Central memory CD8-positive, alpha-beta T cell (primary cell): Measurements from ENCODE around the gene CCDC17.

Experiments
- ATAC-seq: fragments of 150-1000 bp; cut with Tn5 transposase; replicated peaks from 2 replicates; pipeline ENCODE4 v1.10.0; 2022; ENCODE audit warnings: mild to moderate bottlenecking, moderate FRiP score, moderate number of reproducible peaks; ENCODE audit not compliant: poor library complexity, severe bottlenecking; ENCODE audit errors: extremely low read depth
- DNase-seq, 2 donors: peaks; one replicate each; pipeline ENCODE4 v3.0.0; 2021; ENCODE audit warnings: low spot score in 2 of 2
- H3K27ac Mint-ChIP-seq: one replicate; pipeline ENCODE4 v1.8.0; 2022; ENCODE audit warnings: low read depth, mild to moderate bottlenecking, moderate library complexity, mixed read lengths
- H3K27me3 Mint-ChIP-seq: one replicate; pipeline ENCODE4 v1.8.0; 2022; ENCODE audit warnings: mixed read lengths
- H3K36me3 Mint-ChIP-seq: one replicate; pipeline ENCODE4 v1.8.0; 2022; ENCODE audit warnings: mild to moderate bottlenecking, moderate library complexity, mixed read lengths; ENCODE audit not compliant: insufficient read depth
- H3K4me1 Mint-ChIP-seq: one replicate; pipeline ENCODE4 v1.8.0; 2022; ENCODE audit warnings: mixed read lengths
- H3K4me3 Mint-ChIP-seq: one replicate; pipeline ENCODE4 v1.8.0; 2022; ENCODE audit warnings: mild to moderate bottlenecking, moderate library complexity, mixed read lengths
- H3K9me3 Mint-ChIP-seq: one replicate; pipeline ENCODE4 v1.8.0; 2022; ENCODE audit warnings: mixed read lengths

CCDC17 gene

GRCh38 chr1:45585496-45586075 is 38.3 kb downstream of the CCDC17 start:
- H3K9me3 Mint-ChIP-seq: no peaks in the 10 kb centered on the region

GRCh38 chr1:45585110-45585426 is 38.8 kb downstream of the CCDC17 start:
- no peak for DNase-seq
- Mint-ChIP-seq H3K9me3 (no peaks in the 10 kb centered on the region), H3K36me3 (peaks cover 28% of the 10 kb centered on the region), H3K4me1 (peaks cover 38% of the 10 kb centered on the region), H3K4me3 (peak overlapping the region; percentile 100), H3K27me3 (no peaks in the 10 kb centered on the region), H3K27ac (peak overlapping the region; percentile 99)
- ATAC-seq: no peak

More at GRCh38 chr1:45585496-45586075, 38.3 kb downstream of the CCDC17 start:
- no peaks in the 10 kb centered on the region for H3K27me3 Mint-ChIP-seq
- peak in 1 of 2 donors; percentile 3 for DNase-seq
- H3K4me3 Mint-ChIP-seq: peak overlapping the region; percentile 100
- peak overlapping the region; percentile 99 for H3K27ac Mint-ChIP-seq
- peaks cover 28% of the 10 kb centered on the region for H3K36me3 Mint-ChIP-seq
- ATAC-seq: no peak
- H3K4me1 Mint-ChIP-seq: peaks cover 38% of the 10 kb centered on the region

GRCh38 chr1:45584351-45585109 is 39.3 kb downstream of the CCDC17 start:
- peak overlapping the region; percentile 100 for H3K4me3 Mint-ChIP-seq
- DNase-seq (peak; percentile 80), ATAC-seq (peak; percentile 63)
- peaks cover 38% of the 10 kb centered on the region for H3K4me1 Mint-ChIP-seq
- H3K9me3 Mint-ChIP-seq: no peaks in the 10 kb centered on the region
- H3K27ac Mint-ChIP-seq: peak overlapping the region; percentile 99
- H3K36me3 Mint-ChIP-seq: peaks cover 28% of the 10 kb centered on the region
- no peaks in the 10 kb centered on the region for H3K27me3 Mint-ChIP-seq

- no peaks in the 10 kb centered on the region for H3K9me3 Mint-ChIP-seq
- peaks cover 38% of the 10 kb centered on the region for H3K4me1 Mint-ChIP-seq
Measured at GRCh38 chr1:45583666-45584350, 40.0 kb downstream of the CCDC17 start, which contains the start of gene NASP. TSS of gene NASP (plus strand) at chr1:45584041. CDS start at chr1:45584147, 106 bp downstream.

GRCh38 chr1:45583264-45583665 is 40.6 kb downstream of the CCDC17 start:
- Mint-ChIP-seq H3K27ac (peak overlapping the region; percentile 99), H3K27me3 (no peaks in the 10 kb centered on the region), H3K4me3 (peak overlapping the region; percentile 100), H3K36me3 (peaks cover 28% of the 10 kb centered on the region), H3K4me1 (peaks cover 38% of the 10 kb centered on the region), H3K9me3 (no peaks in the 10 kb centered on the region)
- DNase-seq (peak; percentile 86 to 92), ATAC-seq (peak; percentile 72)

More at GRCh38 chr1:45583666-45584350, 40.0 kb downstream of the CCDC17 start, which contains the start of gene NASP:
- no peaks in the 10 kb centered on the region for H3K27me3 Mint-ChIP-seq
- DNase-seq (peak; percentile 92 to 98), ATAC-seq (peak; percentile 64)
- H3K36me3 Mint-ChIP-seq: peaks cover 28% of the 10 kb centered on the region
- peak within 1 kb of the TSS; percentile 99 for H3K27ac Mint-ChIP-seq
- H3K4me3 Mint-ChIP-seq: peak within 1 kb of the TSS; percentile 100

- no peaks in the 10 kb centered on the region for H3K9me3 Mint-ChIP-seq
- DNase-seq: no peak
- H3K27ac Mint-ChIP-seq: no peak overlapping the region
- no peaks in the 10 kb centered on the region for H3K27me3 Mint-ChIP-seq
- H3K36me3 Mint-ChIP-seq: peaks cover 5% of the 10 kb centered on the region
- no peaks in the 10 kb centered on the region for H3K4me1 Mint-ChIP-seq
- ATAC-seq: no peak
- no peak overlapping the region for H3K4me3 Mint-ChIP-seq
Measured at GRCh38 chr1:45574105-45574626, 49.7 kb downstream of the CCDC17 start.

- DNase-seq (no peak), ATAC-seq (no peak)
- H3K4me3 Mint-ChIP-seq: no peak overlapping the region
- H3K36me3 Mint-ChIP-seq: peaks cover 7% of the 10 kb centered on the region
- H3K9me3 Mint-ChIP-seq: no peaks in the 10 kb centered on the region
- H3K27me3 Mint-ChIP-seq: no peaks in the 10 kb centered on the region
- no peaks in the 10 kb centered on the region for H3K4me1 Mint-ChIP-seq
- no peak overlapping the region for H3K27ac Mint-ChIP-seq
Measured at GRCh38 chr1:45573231-45573804, 50.5 kb downstream of the CCDC17 start.

GRCh38 chr1:45570631-45571030 is 53.2 kb downstream of the CCDC17 start:
- DNase-seq: no peak
- Mint-ChIP-seq H3K27ac (no peak overlapping the region), H3K4me3 (no peak overlapping the region), H3K27me3 (no peaks in the 10 kb centered on the region), H3K36me3 (peaks cover 18% of the 10 kb centered on the region), H3K4me1 (no peaks in the 10 kb centered on the region), H3K9me3 (no peaks in the 10 kb centered on the region)
- no peak for ATAC-seq
